HK-2 (cell line): Measurements from ENCODE around the gene PPP1R3D.
"Not testable (repeated sequence)": the region's sequence is repeated elsewhere in the genome, so short reads cannot be mapped to it uniquely, and the experiment has no call there.

Source experiments
- DNase-seq: peaks from one replicate; pipeline ENCODE4 v3.0.0-alpha.2; 2018; ENCODE audit not compliant: unreplicated experiment

PPP1R3D gene

GRCh38 chr20:59920944-59921343 is 19.2 kb downstream of the PPP1R3D start:
- DNase-seq, result no peak

GRCh38 chr20:59912609-59913008 is 27.5 kb downstream of the PPP1R3D start:
- no peak for DNase-seq

- no peak for DNase-seq
Measured at GRCh38 chr20:59911041-59911440, 29.1 kb downstream of the PPP1R3D start.

GRCh38 chr20:59908855-59909254 is 31.2 kb downstream of the PPP1R3D start:
- DNase-seq, result no peak

GRCh38 chr20:59903621-59904020 is 36.5 kb downstream of the PPP1R3D start:
- no peak for DNase-seq

GRCh38 chr20:59902470-59902869 is 37.6 kb downstream of the PPP1R3D start:
- no peak for DNase-seq

- DNase-seq, result no peak
Measured at GRCh38 chr20:59895908-59896307, 44.2 kb downstream of the PPP1R3D start.

- no peak for DNase-seq
Measured at GRCh38 chr20:59891581-59891980, 48.5 kb downstream of the PPP1R3D start.

- DNase-seq, result not testable (repeated sequence)
Measured at GRCh38 chr20:59890035-59890434, 50.1 kb downstream of the PPP1R3D start.

GRCh38 chr20:59888050-59888449 is 52.1 kb downstream of the PPP1R3D start:
- DNase-seq, result no peak
